HG02943 (cell line): Measurements from ENCODE around the gene VAV3.
"Not testable (repeated sequence)": the region's sequence is repeated elsewhere in the genome, so short reads cannot be mapped to it uniquely, and the experiment has no call there.

Experiments
- ATAC-seq: cut with Tn5 transposase; IDR thresholded peaks from one replicate; pipeline ENCODE4 v1.9.1; 2021; ENCODE audit warnings: mild to moderate bottlenecking, low read depth, moderate library complexity; ENCODE audit not compliant: unreplicated experiment

The VAV3 gene

GRCh38 chr1:107664982-107665925, 299.7 kb downstream of the VAV3 start:
- no peak for ATAC-seq

DNA sequence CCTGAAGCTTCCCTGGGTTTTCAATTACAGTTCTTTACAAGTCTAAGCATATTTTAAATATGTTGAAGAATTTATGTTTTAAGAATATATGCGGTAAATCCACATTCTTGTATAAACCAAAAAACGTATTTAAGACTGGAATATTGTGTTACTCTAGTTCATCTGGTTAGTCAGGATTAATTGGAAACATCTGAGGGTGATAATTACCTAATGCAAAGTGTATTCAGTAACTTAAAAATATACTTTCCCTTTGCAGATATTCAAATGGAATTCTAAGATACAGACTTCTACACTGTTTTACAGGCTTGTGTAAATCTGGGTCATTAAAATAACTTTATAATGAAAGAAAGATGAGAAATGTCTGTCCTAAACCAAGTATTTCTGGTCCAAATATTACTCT, 302.0 kb downstream of the VAV3 start:
- ATAC-seq, result no peak

DNA sequence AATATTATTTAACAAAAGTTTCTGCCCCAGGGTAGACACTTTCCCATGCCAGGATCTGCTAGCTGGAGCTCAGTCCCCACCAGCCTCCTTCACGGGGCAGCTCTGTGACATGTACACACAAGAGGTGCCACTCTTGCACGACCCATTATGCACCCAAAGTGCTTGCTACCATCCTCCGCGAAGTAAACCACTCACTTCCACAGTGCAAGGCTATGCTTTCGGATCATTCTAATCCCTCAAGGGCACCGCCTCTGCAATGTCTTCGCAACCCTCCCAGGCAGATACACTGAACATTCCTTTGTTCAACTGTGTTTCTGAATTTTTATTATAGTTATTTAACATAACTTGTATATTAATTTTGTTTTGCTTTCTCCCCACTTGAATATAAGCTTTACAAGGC, 303.8 kb downstream of the VAV3 start:
- no peak for ATAC-seq

DNA sequence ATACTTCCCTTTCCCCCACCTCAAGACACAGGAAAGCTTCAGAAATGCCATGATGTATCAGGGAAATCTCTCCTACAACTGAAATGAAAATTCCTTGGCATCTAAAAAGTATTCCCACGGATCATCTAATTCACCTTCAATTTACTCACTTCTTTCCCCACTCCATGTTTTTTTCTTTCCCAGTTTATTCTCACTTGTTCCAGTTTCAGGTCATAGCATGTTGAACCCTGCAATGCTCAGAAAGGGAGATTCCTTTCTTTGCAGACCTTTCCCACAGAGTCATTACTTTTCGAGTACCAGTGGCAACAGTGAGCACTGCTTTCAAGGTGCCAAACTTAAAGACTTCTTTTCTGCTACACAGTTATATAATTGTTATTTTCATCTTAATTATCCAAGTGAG, 305.0 kb downstream of the VAV3 start:
- no peak for ATAC-seq

DNA sequence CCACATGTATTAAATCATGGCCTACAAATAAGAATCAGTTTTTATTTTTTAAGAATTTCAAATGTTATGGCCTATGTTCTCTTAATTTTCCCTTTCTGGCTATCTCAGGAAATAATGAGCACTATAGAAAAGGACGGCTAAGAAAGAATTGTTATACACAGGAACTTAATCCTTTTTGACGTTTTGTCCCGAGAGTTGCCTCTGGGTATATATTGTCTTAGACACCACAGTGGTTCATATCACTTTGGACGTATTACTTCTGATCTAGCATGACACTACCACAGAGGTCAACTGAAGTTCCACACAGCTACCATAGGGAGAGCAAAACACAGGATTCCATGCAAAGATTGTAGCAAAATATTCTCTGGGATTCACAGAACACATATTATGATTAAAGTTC, 307.6 kb downstream of the VAV3 start:
- ATAC-seq, result no peak

GRCh38 chr1:107653765-107654164, 311.2 kb downstream of the VAV3 start:
- no peak for ATAC-seq

DNA sequence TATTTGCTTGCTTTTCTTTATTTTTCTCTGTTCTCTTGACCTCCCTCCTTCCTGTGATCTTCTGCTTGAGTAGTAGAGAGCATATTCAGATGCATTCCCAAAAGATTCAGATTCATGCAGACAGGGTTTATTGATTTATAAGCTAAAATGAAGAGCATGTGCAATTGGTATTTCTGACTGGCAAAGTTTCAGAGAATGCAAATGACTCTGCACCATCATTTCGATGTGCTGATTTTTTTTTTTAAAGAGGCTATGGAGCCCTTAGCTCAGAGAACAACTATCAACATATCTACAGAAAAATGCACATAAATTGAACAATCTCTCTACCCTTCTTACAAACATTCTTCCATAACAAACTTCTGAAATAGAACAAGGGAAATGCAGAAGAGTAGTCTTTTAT, 312.0 kb downstream of the VAV3 start:
- ATAC-seq, result no peak

DNA sequence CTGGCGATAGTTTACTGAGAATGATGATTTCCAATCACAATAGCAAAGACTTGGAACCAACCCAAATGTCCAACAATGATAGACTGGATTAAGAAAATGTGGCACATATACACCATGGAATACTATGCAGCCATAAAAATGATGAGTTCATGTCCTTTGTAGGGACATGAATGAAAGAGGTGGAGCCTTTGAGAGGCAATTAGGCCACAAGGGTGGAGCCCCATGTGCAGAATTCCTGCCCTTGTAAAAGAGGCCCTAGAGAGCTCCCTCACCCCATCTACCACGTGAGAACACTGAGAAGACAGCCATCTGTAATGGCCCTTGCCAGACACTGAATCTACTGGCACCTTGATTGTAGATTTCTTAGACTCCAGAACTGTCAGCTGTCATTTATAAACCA, 314.2 kb downstream of the VAV3 start:
- ATAC-seq, result not testable (repeated sequence)

DNA sequence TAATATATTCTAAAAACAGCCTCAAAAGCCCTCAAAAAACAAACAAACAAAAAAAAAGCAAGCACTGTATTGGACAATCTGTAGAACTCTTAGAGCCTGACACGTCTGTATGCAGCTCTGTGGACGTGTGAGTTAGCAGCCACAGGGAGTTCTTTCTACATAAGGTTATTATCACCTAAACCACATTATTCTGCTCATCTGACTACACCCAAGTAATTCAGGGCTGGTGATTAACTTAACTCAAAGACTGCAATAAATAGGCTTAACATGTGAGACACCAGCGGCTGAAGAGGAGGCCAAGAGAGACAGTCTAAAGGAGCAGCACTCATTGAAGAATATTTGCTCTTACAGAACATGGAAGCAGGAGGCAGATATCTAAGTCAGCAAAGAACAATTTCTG, 316.0 kb downstream of the VAV3 start:
- ATAC-seq, result no peak

DNA sequence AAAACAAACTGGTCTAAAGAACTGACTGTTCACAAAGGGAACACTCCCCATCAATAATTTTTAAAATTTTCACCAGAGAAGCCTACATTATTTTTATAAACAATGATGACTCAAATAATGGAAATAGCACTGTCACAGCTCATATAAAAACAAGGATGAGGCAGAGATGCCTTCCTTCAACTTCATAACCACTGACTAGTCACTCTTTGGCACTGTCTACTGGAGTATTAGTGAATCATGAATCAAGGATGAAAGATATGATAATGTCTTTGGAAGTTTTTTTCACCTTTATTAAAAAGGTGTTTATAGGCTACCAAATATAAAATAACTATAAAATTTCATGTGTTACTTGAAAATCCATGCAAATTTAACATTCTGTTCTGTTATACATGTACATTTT, 316.9 kb downstream of the VAV3 start:
- ATAC-seq, result no peak

DNA sequence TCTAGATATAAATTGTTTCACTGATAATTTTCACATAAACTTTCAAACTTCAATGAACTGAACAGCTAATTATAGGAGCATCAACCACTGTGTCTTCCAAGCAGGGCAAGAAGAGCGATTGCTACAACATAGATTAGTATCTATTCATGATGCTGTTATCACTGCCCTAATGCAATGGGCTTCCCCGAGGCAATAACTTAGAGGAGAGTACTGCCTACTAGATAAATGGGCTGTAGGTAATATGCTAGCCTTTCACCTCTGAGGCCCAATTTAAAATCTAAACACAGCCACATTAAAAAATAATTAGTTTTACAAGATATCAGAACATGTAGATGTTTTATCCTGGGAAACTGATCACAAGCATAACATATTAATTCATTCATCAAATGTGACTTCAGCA, 318.0 kb downstream of the VAV3 start:
- no peak for ATAC-seq

DNA sequence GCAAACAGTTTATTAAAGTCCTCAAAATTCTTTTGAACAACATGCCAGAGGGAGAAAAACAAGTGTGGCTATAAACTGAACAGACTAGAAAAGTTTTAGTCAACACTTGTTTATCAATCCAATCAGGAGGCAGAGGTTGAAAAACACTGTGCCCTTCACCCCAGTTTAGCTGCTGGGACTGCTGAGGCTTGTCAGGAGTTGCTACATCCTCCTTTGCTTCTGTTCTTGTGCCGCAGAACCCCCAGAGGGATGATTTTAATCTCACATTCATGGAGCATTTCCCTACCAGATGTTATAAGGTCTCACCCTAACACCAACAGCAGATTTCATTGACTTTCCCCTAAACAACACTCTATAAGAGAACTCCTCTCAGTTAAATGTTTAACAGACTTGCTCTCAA, 321.2 kb downstream of the VAV3 start:
- no peak for ATAC-seq

GRCh38 chr1:107640207-107640606, 324.8 kb downstream of the VAV3 start:
- ATAC-seq, result no peak

GRCh38 chr1:107637101-107637500, 327.9 kb downstream of the VAV3 start:
- no peak for ATAC-seq

DNA sequence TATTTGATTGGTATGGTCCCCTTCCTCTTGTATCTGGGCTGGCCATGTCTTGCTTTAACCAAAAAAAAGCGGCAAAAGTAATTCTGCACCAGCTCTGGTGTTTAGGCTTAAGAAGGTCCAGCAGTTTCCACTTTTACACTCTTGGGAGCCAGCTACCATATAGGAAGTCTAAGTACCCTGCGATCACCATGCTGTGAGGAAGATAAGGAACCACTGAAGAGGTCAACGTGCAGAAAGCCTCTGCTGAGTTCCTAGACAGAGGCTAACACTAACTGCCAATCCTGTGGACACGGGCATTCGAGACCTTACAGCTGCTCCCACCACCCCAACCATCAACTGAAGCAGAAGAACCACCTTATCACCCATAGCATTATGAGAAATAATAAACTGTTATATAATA, 331.4 kb downstream of the VAV3 start:
- no peak for ATAC-seq

GRCh38 chr1:107626073-107626796, 338.7 kb downstream of the VAV3 start:
- ATAC-seq, result no peak

- no peak for ATAC-seq
Observed at GRCh38 chr1:107625405-107626029, 339.5 kb downstream of the VAV3 start.

GRCh38 chr1:107623431-107623830, 341.5 kb downstream of the VAV3 start:
- ATAC-seq, result no peak

- no peak for ATAC-seq
Observed at GRCh38 chr1:107622966-107623365, 342.0 kb downstream of the VAV3 start.

GRCh38 chr1:107622535-107622934, 342.4 kb downstream of the VAV3 start:
- ATAC-seq, result no peak

DNA sequence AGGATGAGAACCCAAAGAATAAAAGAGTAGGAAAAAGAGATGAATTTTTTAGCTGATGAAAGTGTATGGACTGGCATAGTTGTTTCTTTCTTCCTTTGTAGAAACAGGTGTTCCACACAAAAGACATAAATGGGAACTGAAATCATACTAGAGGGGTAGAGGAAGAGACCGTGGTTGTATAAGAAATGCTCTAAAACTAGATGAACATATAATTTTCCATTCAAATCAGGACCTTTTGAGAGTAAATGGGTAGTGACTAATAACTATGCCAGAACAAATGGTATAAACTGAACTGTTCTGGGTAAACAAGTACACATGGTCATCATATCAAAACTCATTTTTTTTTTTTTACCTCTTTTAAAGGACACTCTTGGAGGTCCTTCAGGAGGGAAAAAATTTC, 344.2 kb downstream of the VAV3 start:
- no peak for ATAC-seq
